Erythroblast (primary cell): ENCODE results near the gene AARSD1.
"Not testable (repeated sequence)": the region's sequence is repeated elsewhere in the genome, so short reads cannot be mapped to it uniquely, and the experiment has no call there.

ENCODE experiments used
- DNase-seq, 2 experiments: peaks; one replicate each; lab custom pipeline; 2025; lab: John Stamatoyannopoulos, UW
- GATA1 ChIP-seq: IDR thresholded peaks from 2 replicates; pipeline ENCODE4 v1.6.1; 2011; ENCODE audit warnings: low read depth, mild to moderate bottlenecking, control low read depth, low read length, moderate library complexity
- POLR2A ChIP-seq: IDR thresholded peaks from 2 replicates; pipeline ENCODE4 v1.6.1; 2011; ENCODE audit warnings: mild to moderate bottlenecking, low read length

AARSD1 gene

DNA sequence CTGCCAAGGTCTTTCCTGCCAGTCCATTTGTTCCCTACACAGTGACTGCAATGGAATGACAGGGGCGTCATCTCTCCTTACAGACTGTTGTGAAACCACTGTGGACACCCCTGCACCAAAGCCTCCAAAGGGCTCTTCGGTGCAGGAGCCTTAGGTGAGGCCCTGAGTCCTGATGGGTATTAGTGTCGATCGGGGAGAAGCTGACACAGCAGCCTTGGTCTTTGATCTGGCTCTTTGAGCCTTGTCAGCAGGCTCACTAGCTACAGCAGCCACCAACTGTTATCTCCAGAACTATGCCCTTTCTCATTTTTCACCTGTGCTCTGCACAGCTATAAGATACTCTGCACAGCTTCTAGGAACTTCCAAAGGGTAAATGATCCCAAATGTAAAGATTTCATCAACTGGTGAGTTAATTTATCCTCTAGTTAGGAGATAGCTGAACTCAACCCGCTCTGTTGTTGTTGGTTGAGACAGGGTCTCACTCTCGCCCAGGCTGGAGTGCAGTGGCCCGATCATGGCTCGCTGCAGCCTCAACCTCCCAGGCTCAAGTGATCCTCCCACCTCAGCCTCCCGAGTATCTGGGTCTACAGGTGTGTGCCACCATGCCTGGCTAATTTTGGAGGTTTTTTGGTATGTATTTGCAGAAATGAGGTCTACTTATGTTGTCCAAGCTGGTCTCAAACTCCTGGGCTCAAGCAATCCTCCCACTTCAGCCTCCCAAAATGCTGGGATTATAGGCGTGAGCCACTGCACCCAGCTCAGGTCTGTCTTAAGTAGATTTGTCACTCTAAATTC lies 44.0 kb downstream of the AARSD1 start:
- no peak for DNase-seq
- no peak for TF ChIP-seq GATA1
- TF ChIP-seq POLR2A: no peak

DNA sequence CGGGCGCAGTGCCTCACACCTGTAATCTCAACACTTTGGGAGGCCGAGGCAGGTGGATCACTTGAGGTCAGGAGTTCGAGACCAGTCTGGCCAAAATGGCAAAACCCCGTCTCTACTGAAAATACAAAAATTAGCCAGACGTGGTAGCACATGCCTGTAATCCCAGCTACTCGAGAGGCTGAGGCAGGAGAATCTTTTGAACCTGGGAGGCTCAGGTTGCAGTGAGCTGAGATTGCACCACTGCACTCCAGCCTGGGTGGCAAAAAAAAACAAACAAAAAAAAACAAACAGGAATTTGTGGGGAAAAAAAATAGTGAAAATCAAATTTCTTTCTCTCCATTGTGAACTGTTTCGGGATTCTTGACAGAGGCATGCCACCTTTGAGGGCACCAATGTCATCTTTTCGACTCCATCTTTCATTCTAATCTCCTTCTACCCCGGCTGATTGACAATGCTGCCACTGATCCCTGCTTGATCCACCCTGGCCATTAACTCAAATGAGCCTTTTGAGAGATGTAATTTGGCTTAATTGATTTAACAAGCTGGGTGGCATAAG lies 44.7 kb downstream of the AARSD1 start:
- not testable (repeated sequence) for DNase-seq

DNA sequence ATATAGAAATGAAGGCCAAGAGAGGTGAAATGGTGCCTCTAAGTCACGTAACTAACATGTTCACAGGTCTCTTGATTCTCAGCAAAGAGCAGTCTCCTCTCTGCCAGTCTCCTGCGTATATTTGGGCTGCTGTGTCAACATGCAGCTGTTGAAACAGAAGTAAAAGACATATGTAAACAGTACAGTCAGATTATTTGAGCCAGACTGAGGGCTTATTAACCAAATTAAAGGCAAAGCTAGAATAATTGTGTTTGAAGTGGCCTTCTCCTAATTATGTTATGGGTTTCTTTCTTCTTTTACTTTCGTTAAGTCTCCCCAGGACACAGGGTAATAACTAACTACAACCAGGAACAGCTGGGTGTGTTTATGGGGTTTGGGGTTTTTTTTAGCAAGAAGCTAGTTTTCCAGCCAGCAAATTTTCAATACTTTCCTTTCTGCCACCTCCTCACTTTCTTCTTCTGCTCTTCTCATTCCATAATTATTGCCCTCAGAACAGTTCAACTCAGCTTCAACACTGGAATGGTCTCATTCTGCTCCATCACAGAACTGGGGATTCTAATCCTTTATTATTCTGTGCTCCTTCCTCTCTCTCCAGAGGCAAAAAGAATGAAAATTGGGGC lies 45.2 kb downstream of the AARSD1 start:
- TF ChIP-seq GATA1: no peak
- TF ChIP-seq POLR2A: no peak
- DNase-seq: no peak

GRCh38 chr17:42917236-42917603 lies 47.0 kb downstream of the AARSD1 start:
- DNase-seq: no peak
- TF ChIP-seq POLR2A: no peak
- no peak for TF ChIP-seq GATA1

GRCh38 chr17:42916388-42917235 lies 47.6 kb downstream of the AARSD1 start:
- DNase-seq: not testable (repeated sequence)

DNA sequence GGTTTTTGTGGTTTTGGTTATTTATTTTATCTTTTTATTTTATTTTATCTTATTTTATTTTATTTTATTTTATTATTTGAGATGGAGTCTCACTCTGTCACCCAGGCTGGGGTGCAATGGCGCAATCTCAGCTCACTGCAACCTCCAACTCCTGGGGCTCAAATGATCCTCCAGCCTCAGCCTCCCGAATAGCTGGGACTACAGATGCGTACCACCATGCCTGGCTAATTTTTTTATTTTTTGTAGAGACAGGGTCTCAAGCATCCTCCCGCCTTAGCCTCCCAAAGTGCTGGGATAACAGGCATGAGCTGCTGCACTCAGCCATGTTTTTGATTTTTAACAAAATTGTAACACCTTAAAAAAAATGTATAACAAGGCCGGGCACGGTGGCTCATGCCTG lies 49.0 kb downstream of the AARSD1 start:
- not testable (repeated sequence) for DNase-seq

DNA sequence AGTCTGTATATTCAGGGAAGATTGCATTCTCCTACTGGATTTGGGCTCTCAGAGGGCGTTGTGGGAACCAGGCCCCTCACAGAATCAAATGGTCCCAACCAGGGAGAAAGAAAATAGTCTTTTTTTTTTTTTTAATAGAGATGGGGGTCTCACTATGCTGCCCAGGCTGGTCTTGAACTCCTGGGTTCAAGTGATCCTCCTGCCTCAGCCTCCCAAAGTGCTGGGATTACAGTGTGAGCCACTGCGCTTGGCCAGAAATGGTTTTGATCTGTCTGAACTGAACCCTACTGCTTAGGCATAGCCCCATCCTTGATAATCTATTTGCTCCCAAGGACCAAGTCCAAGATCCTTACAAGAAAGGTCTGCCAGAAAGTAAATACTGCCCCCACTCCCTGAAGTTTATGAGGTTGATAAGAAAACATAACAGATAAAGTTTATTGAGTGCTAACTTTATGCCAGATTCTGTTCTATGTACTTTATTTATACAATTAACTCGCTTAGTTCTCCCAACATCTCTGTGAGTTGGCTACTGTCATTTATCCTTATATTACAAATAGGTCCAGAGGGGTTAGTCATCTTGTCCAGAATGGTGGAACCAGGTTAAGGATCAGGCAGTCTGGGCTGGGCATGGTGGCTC lies 50.2 kb downstream of the AARSD1 start:
- no peak for TF ChIP-seq POLR2A
- no peak for TF ChIP-seq GATA1
- DNase-seq: no peak

DNA sequence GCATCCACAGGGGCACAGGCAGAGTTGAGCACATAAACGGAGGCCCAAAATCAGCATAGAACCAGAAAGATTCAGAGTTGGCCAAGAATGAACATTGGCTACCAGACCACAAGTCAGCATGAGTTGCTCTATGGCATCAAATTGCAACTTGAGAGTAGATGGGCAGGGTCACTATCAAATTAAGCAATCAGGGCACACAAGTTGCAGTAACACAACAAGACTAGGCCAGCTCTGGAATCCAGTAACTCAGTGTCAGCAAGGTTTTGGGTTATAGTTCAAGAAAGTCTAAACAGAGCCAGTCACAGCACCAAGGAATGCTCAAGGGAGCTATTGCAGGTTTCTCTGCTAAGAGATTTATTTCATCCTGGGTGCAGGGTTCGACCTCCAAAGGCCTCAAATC lies 50.7 kb downstream of the AARSD1 start:
- TF ChIP-seq GATA1 (no peak), POLR2A (no peak)
- no peak for DNase-seq

DNA sequence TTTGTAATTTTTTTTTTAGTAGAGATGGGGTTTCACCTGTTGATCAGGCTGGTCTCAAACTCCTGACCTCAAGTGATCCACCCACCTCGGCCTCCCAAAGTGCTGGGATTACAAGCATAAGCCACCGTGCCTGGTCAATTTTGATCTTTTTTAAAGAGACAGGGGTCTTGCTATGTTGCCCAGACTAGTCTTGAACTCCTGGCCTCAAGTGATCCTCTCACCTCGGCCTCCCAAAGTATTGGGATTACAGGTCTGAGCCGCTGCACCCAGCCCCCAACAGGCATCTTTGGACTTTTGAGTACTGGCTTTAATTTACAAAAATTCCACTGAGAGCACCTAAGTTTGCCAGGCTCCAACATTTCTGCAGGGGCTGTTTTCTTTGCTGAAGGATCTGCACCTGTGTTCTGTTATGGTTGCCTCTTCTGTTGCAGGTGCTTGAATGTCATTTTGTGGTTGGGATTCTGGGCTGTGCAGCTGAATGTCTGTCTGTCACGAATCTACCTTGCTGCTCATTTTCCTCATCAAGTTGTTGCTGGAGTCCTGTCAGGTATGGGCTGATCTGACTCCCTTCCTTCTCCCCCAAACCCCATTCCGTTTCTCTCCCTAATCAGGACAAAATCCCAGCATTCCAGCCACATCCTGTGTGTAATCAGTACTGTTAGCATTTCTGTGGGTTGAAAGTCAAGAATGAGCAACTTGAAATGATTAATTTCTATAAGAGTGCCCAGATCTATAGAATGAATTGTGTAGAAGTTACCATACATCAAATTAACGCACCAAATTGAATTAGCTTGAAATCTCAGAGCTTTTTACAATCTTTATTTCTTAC lies 55.2 kb downstream of the AARSD1 start:
- no peak for TF ChIP-seq POLR2A
- no peak for TF ChIP-seq GATA1
- no peak for DNase-seq

- no peak for DNase-seq
- TF ChIP-seq POLR2A (no peak), GATA1 (no peak)
These were observed 57.3 kb downstream of the AARSD1 start for GRCh38 chr17:42906772-42907446.

DNA sequence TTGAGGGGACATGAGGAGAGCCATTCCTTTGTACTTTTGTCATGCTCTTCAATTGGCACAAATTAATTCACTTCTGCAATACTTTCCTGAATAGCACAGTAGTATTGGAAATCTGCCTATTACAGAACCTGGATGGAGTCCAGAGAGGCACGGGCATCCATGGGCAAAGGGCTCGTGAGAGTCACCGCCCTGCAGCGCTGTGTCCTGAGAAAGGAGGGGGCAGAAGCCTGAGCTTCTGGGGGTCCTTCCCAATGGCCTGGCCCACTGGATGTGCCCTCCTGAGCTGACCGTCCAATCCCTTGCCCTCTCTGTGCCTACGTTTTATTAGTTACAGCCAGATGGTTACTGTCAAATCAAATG lies 60.2 kb downstream of the AARSD1 start:
- DNase-seq: no peak
- TF ChIP-seq GATA1 (no peak), POLR2A (no peak)

DNA sequence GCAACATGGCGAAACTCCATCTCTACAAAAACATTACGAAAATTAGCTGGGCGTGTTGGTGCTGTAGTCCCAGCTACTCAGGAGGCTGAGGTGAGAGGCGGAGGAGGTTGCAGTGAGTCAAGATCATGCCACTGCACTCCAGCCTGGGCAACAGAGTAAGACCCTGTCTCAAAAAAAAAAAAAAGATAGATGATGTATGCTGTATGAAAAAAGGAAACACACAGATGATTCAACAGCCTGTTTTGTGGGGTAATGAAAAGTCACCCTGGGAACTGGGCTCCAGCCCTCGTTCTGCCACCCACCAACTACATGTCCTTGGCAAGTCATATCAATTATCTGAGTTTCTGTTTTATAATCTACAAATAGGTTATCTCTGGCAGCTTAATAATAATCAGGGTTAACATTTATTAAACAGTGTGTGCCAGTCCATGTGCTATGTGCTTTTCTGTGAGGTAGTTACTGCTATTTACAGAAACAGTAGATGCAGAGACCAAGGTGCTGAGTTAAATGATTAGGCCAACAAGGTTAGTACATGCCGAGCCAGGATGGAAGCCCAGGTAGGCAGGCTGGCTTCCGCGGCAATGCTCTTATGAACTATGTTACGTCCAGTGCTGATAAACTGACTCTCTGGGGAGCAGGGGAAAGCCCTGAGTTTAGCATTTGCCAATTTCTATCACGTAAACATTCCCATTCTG lies 62.6 kb downstream of the AARSD1 start:
- TF ChIP-seq POLR2A (no peak), GATA1 (no peak)
- no peak for DNase-seq
